Choroid plexus epithelial cell (primary cell): ENCODE results near the gene S100Z.

Experiments used
- DNase-seq: peaks from one replicate; pipeline ENCODE4 v3.0.0-alpha.2; 2010; ENCODE audit warnings: low read depth
- H3K4me3 ChIP-seq: 2 replicates; pipeline ENCODE4 v1.5.1; 2011; ENCODE audit warnings: low read depth, mild to moderate bottlenecking, control low read depth, low read length, moderate library complexity
- TF ChIP-seq, protein P1 (sequence below): conservative IDR thresholded peaks from 2 replicates; pipeline ENCODE4 v1.5.1; 2011; ENCODE audit warnings: low read depth, mild to moderate bottlenecking, control low read depth, inconsistent platforms, low read length, moderate library complexity

S100Z gene

DNA sequence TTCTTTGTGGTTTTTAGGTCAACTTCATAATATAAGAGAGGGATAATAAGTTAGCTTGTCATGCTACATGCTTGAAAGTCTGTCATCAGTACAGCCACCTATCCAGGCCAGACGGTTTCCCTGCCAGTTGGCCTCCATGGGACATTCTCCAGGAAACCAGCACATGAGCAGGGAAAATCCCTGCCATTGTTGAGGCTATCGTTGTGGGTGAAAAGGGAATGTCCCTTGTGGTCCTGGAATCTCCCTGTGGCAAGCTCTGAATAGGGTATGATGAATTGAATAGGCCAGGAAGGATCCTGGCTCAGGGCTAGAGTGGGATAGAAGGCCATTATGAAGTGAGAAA is 18.7 kb upstream of the S100Z start:
- TF ChIP-seq, protein P1, sequence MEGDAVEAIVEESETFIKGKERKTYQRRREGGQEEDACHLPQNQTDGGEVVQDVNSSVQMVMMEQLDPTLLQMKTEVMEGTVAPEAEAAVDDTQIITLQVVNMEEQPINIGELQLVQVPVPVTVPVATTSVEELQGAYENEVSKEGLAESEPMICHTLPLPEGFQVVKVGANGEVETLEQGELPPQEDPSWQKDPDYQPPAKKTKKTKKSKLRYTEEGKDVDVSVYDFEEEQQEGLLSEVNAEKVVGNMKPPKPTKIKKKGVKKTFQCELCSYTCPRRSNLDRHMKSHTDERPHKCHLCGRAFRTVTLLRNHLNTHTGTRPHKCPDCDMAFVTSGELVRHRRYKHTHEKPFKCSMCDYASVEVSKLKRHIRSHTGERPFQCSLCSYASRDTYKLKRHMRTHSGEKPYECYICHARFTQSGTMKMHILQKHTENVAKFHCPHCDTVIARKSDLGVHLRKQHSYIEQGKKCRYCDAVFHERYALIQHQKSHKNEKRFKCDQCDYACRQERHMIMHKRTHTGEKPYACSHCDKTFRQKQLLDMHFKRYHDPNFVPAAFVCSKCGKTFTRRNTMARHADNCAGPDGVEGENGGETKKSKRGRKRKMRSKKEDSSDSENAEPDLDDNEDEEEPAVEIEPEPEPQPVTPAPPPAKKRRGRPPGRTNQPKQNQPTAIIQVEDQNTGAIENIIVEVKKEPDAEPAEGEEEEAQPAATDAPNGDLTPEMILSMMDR: no peak
- peak; percentile 77 for DNase-seq
- no peak overlapping the region for H3K4me3 ChIP-seq

GRCh38 chr5:76836181-76836580 is 13.6 kb upstream of the S100Z start:
- TF ChIP-seq, protein P1: peak; percentile 59
- DNase-seq: peak; percentile 57
- no peak overlapping the region for H3K4me3 ChIP-seq

DNA sequence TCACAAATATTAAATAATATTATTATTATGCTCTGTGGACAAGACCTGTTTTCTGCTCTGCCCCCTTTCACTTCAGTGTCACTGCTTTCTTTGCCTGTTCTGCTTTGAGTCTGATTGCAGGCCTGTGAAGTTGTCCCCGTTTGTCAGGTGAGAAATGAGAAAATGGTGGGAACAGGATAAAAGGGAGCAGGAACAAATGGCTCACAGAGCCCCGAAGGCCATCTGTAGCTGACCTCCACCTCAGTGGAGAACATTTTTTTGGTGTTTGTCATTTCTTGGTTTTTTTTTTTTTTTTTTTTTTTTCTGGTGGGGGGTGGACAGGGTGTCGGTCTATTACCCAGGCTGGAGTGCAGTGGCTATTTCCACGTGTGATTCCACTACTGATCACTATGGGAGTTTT is 13.2 kb upstream of the S100Z start:
- TF ChIP-seq, protein P1: no peak
- H3K4me3 ChIP-seq: no peak overlapping the region
- DNase-seq: no peak

- TF ChIP-seq, protein P1: no peak
- no peak for DNase-seq
- H3K4me3 ChIP-seq: no peak overlapping the region
These were observed 11.1 kb upstream of the S100Z start for GRCh38 chr5:76838481-76839261.

DNA sequence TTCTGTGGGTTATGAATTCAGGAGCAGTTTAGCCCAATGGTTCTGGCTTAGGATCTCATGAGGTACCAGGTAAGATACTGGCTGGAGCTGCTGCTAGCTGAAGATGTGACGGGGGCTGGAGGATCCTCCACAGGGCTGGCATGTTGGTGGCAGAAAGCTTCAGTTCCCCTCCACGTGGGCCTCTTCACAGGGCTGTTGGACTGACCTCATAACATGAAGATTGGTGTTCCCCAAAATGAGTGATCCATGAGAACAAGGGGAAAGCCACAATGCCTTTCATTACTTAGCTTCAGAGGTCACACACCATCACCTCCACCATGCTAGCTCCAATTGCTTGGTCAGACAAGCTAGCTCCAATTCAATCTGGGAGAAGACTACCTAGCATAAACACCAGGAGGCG is 8.5 kb upstream of the S100Z start:
- TF ChIP-seq, protein P1: no peak
- no peak for DNase-seq

GRCh38 chr5:76845890-76846289 is 3.9 kb upstream of the S100Z start:
- no peak for DNase-seq

More for the DNA sequence above, 8.5 kb upstream of the S100Z start:
- H3K4me3 ChIP-seq: no peak overlapping the region

More at GRCh38 chr5:76845890-76846289, 3.9 kb upstream of the S100Z start:
- H3K4me3 ChIP-seq: no peak overlapping the region
- TF ChIP-seq, protein P1: no peak
